ENCODE measurements around the gene GDNF. TPM values are rescaled to one million over a fixed set of nuclear protein-coding genes. Genes with fewer than 3 reads are reported as not detected.

GDNF gene
- polyA plus RNA-seq, 1 experiment: 2.8 TPM

GRCh38 chr5:37792975-37793631 is 46.7 kb downstream of the GDNF start:
- no peak for TF ChIP-seq CTCF (IDR thresholded peaks at IDR 0.05; ENCODE audit: low read depth, low read length)
- ChIA-PET POLR2A (no interaction called here), CTCF (no interaction called here)
- no peaks in the 10 kb centered on the region for H3K27me3 ChIP-seq (ENCODE audit: control insufficient read depth, insufficient read depth, low read length)
- no peak overlapping the region for H3K4me3 ChIP-seq (ENCODE audit: low read depth, low read length)
- DNase-seq (ENCODE audit: low read depth, low spot score): peak; percentile 53
- H3K9me3 ChIP-seq (ENCODE audit: control insufficient read depth, insufficient read depth, low read length): peaks cover 8% of the 10 kb centered on the region; the same call in 1 of the 2 replicates
- H3K27ac ChIP-seq (ENCODE audit: low read depth, low read length): no peak overlapping the region

- ChIA-PET CTCF (interaction anchor here (1.3 kb wide), 1 partner anchor 17 kb away, joined by 4 read pairs; no protein-coding TSS in a partner anchor), POLR2A (no interaction called here)
- Histone ChIP-seq H3K27me3 (ENCODE audit: control insufficient read depth, insufficient read depth, low read length) (no peaks in the 10 kb centered on the region), H3K9me3 (ENCODE audit: control insufficient read depth, insufficient read depth, low read length) (peaks cover 8% of the 10 kb centered on the region; the same call in 1 of the 2 replicates), H3K4me3 (ENCODE audit: low read depth, low read length) (no peak overlapping the region), H3K27ac (ENCODE audit: low read depth, low read length) (no peak overlapping the region)
- no peak for TF ChIP-seq CTCF (IDR thresholded peaks at IDR 0.05; ENCODE audit: low read depth, low read length)
- DNase-seq (ENCODE audit: low read depth, low spot score): no peak
These were observed 48.5 kb downstream of the GDNF start for GRCh38 chr5:37791321-37791720.

- ChIA-PET CTCF (interaction anchor here (0.6 to 1.2 kb wide), 2 partner anchors 377 to 385 kb away, joined by 3 to 4 read pairs; no protein-coding TSS in a partner anchor), POLR2A (interaction anchor here (0.6 kb wide), 1 partner anchor 21 kb away, joined by 3 read pairs; no protein-coding TSS in a partner anchor)
- TF ChIP-seq CTCF (IDR thresholded peaks at IDR 0.05; ENCODE audit: low read depth, low read length): no peak
- peaks cover 4% of the 10 kb centered on the region; the same call in 1 of the 2 replicates for H3K9me3 ChIP-seq (ENCODE audit: control insufficient read depth, insufficient read depth, low read length)
- no peak overlapping the region for H3K4me3 ChIP-seq (ENCODE audit: low read depth, low read length)
- no peak for DNase-seq (ENCODE audit: low read depth, low spot score)
- H3K27ac ChIP-seq (ENCODE audit: low read depth, low read length): no peak overlapping the region
- H3K27me3 ChIP-seq (ENCODE audit: control insufficient read depth, insufficient read depth, low read length): no peaks in the 10 kb centered on the region
These were observed 49.9 kb downstream of the GDNF start for GRCh38 chr5:37789991-37790390.

- no peak for TF ChIP-seq CTCF (IDR thresholded peaks at IDR 0.05; ENCODE audit: low read depth, low read length)
- no peak for DNase-seq (ENCODE audit: low read depth, low spot score)
- ChIA-PET POLR2A (no interaction called here), CTCF (no interaction called here)
- Histone ChIP-seq H3K4me3 (ENCODE audit: low read depth, low read length) (no peak overlapping the region), H3K9me3 (ENCODE audit: control insufficient read depth, insufficient read depth, low read length) (no peaks in the 10 kb centered on the region), H3K27ac (ENCODE audit: low read depth, low read length) (no peak overlapping the region), H3K27me3 (ENCODE audit: control insufficient read depth, insufficient read depth, low read length) (no peaks in the 10 kb centered on the region)
These were observed 52.1 kb downstream of the GDNF start for GRCh38 chr5:37787742-37788141.

GRCh38 chr5:37786862-37787519 is 52.9 kb downstream of the GDNF start:
- Histone ChIP-seq H3K27me3 (ENCODE audit: control insufficient read depth, insufficient read depth, low read length) (no peaks in the 10 kb centered on the region), H3K4me3 (ENCODE audit: low read depth, low read length) (no peak overlapping the region), H3K9me3 (ENCODE audit: control insufficient read depth, insufficient read depth, low read length) (no peaks in the 10 kb centered on the region), H3K27ac (ENCODE audit: low read depth, low read length) (no peak overlapping the region)
- no peak for TF ChIP-seq CTCF (IDR thresholded peaks at IDR 0.05; ENCODE audit: low read depth, low read length)
- DNase-seq (ENCODE audit: low read depth, low spot score): no peak
- CTCF ChIA-PET: no interaction called here
- POLR2A ChIA-PET: no interaction called here

All from AG04450 (cell line).